Neural progenitor cell (in vitro differentiated cells): ENCODE measurements around the gene AK6. TPM values are rescaled to one million over a fixed set of nuclear protein-coding genes. Genes with fewer than 3 reads are reported as not detected.

ENCODE experiments used
- DNase-seq: peaks from one replicate; pipeline ENCODE4 v3.0.0-alpha.2; 2016; ENCODE audit warnings: low spot score
- H2AFZ ChIP-seq: fragments of 200-600 bp; sonication (generic); replicated peaks from 2 replicates; pipeline ENCODE4 v1.6.1; 2016; ENCODE audit warnings: antibody characterized with exemption
- H3F3A ChIP-seq: fragments of 200-600 bp; sonication (generic); 2 replicates; pipeline ENCODE4 v1.6.1; 2016; ENCODE audit warnings: antibody characterized with exemption, low read depth
- H3K27ac ChIP-seq: fragments of 200-600 bp; sonication (generic); 2 replicates; pipeline ENCODE4 v1.5.1; 2016; ENCODE audit warnings: mild to moderate bottlenecking
- H3K27me3 ChIP-seq: fragments of 200-600 bp; sonication (generic); 2 replicates; pipeline ENCODE4 v1.6.1; 2016; ENCODE audit warnings: mild to moderate bottlenecking, moderate library complexity
- H3K36me3 ChIP-seq: fragments of 200-600 bp; sonication (generic); 2 replicates; pipeline ENCODE4 v1.5.1; 2016
- H3K4me1 ChIP-seq: fragments of 200-600 bp; sonication (generic); 2 replicates; pipeline ENCODE4 v1.6.1; 2016; ENCODE audit warnings: mixed run types
- H3K4me2 ChIP-seq: fragments of 200-600 bp; sonication (generic); 2 replicates; pipeline ENCODE4 v1.6.1; 2016
- H3K4me3 ChIP-seq: fragments of 200-600 bp; sonication (generic); 2 replicates; pipeline ENCODE4 v1.5.1; 2016
- H3K79me2 ChIP-seq: fragments of 200-600 bp; sonication (generic); 2 replicates; pipeline ENCODE4 v1.6.1; 2016; ENCODE audit warnings: low read depth
- H3K9ac ChIP-seq: fragments of 200-600 bp; sonication (generic); 2 replicates; pipeline ENCODE4 v1.6.1; 2016
- H3K9me3 ChIP-seq: fragments of 200-600 bp; sonication (generic); 2 replicates; pipeline ENCODE4 v1.5.1; 2016; ENCODE audit warnings: low read depth
- H4K20me1 ChIP-seq: fragments of 200-600 bp; sonication (generic); 2 replicates; pipeline ENCODE4 v1.6.1; 2016; ENCODE audit warnings: low read depth
- H3K27ac Mint-ChIP-seq: 3 replicates; pipeline ENCODE4 v1.8.0; 2021; ENCODE audit warnings: mixed read lengths
- H3K27me3 Mint-ChIP-seq: 2 replicates; pipeline ENCODE4 v1.8.0; 2022; ENCODE audit warnings: low read depth, mild to moderate bottlenecking, inconsistent platforms, moderate library complexity, mixed read lengths; ENCODE audit not compliant: insufficient read depth
- H3K36me3 Mint-ChIP-seq: 3 replicates; pipeline ENCODE4 v1.8.0; 2021; ENCODE audit warnings: mixed read lengths
- H3K4me1 Mint-ChIP-seq: 3 replicates; pipeline ENCODE4 v1.8.0; 2021; ENCODE audit warnings: mixed read lengths
- H3K4me3 Mint-ChIP-seq: 3 replicates; pipeline ENCODE4 v1.8.0; 2021; ENCODE audit warnings: mild to moderate bottlenecking, moderate library complexity, mixed read lengths
- H3K9me3 Mint-ChIP-seq: 3 replicates; pipeline ENCODE4 v1.8.0; 2020; ENCODE audit warnings: mixed read lengths
- EZH2 ChIP-seq: fragments of 200-600 bp; sonication (generic); IDR thresholded peaks from 2 replicates; pipeline ENCODE4 v1.6.1; 2017; ENCODE audit warnings: antibody characterized with exemption, mild to moderate bottlenecking, moderate library complexity
- EZH2phosphoT487 ChIP-seq: fragments of 200-600 bp; sonication (generic); IDR thresholded peaks from 2 replicates; pipeline ENCODE4 v1.6.1; 2017; ENCODE audit warnings: antibody characterized with exemption
- total RNA-seq: library from RNA; depleted of rRNA; stranded (reverse); fragments of >200 nt; gene quantifications from 2 replicates; pipeline ENCODE4 v1.2.3, GENCODE V29; 2015; ENCODE audit warnings: low replicate concordance
- TF ChIP-seq, protein P1 (sequence below): fragments of 200-600 bp; sonication (generic); IDR thresholded peaks from 2 replicates; pipeline ENCODE4 v1.5.1; 2017; ENCODE audit warnings: antibody characterized with exemption, mild to moderate bottlenecking

AK6 gene
- total RNA-seq, 1 donor from 2014 or later = 50.4 TPM

DNA sequence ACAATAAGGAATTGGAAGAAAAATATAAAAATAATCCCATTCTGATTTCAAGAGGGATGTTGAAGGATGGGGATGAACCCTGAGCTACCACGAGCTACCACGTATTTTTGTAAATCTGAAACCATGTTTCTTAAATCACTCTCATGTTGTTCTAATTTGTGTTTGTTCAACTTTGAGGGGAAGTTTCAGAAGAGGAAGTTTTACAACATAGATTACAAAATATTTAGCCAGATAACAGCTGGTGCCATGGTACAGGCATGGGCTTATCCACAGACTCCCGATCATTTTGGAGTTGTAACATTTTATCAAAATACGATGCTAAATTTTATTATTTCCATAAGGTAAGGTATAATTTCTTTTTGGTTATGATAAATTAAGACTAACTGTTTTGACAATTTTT is 51.9 kb downstream of the AK6 start:
- Histone ChIP-seq H4K20me1 (no peaks in the 10 kb centered on the region), H3K4me2 (no peak overlapping the region), H3K27ac (no peak overlapping the region), H3K9ac (no peak overlapping the region), H3K9me3 (no peaks in the 10 kb centered on the region), H3K4me3 (no peak overlapping the region), H3K4me1 (no peaks in the 10 kb centered on the region), H3K27me3 (no peaks in the 10 kb centered on the region), H2AFZ (no peak overlapping the region), H3K79me2 (no peaks in the 10 kb centered on the region), H3K36me3 (no peaks in the 10 kb centered on the region), H3F3A (no peaks in the 10 kb centered on the region)
- Mint-ChIP-seq H3K4me3 (no peak overlapping the region), H3K27me3 (no peaks in the 10 kb centered on the region), H3K36me3 (no peaks in the 10 kb centered on the region), H3K27ac (no peak overlapping the region), H3K9me3 (no peaks in the 10 kb centered on the region), H3K4me1 (peaks cover 3% of the 10 kb centered on the region)
- DNase-seq = no peak
- TF ChIP-seq, protein P1, sequence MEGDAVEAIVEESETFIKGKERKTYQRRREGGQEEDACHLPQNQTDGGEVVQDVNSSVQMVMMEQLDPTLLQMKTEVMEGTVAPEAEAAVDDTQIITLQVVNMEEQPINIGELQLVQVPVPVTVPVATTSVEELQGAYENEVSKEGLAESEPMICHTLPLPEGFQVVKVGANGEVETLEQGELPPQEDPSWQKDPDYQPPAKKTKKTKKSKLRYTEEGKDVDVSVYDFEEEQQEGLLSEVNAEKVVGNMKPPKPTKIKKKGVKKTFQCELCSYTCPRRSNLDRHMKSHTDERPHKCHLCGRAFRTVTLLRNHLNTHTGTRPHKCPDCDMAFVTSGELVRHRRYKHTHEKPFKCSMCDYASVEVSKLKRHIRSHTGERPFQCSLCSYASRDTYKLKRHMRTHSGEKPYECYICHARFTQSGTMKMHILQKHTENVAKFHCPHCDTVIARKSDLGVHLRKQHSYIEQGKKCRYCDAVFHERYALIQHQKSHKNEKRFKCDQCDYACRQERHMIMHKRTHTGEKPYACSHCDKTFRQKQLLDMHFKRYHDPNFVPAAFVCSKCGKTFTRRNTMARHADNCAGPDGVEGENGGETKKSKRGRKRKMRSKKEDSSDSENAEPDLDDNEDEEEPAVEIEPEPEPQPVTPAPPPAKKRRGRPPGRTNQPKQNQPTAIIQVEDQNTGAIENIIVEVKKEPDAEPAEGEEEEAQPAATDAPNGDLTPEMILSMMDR = no peak
- TF ChIP-seq EZH2phosphoT487 (no peak), EZH2 (no peak)

DNA sequence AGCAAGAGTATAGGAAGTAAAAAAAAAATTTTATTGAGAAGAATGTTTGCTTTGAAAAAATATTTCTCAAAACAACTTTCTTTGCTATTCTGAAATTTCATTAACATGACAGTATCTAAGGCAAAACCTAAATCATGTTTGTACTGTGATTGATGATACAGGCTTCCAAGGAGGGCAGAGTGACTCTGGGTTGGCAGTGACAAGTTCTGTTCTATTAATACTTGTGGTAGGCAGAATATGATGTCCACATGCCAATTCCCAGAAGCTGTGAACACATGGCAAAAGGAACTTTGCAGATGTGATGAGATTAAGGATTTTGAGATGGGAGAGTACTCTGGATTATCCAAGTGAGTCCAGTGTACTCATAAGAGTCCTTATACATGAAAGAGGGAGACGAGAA is 53.3 kb downstream of the AK6 start:
- Histone ChIP-seq H3K4me2 (no peak overlapping the region), H3K9ac (no peak overlapping the region), H4K20me1 (no peaks in the 10 kb centered on the region), H3K4me3 (no peak overlapping the region), H3K36me3 (no peaks in the 10 kb centered on the region), H3K79me2 (no peaks in the 10 kb centered on the region), H3K27ac (no peak overlapping the region), H3F3A (no peaks in the 10 kb centered on the region), H3K27me3 (no peaks in the 10 kb centered on the region), H3K4me1 (no peaks in the 10 kb centered on the region), H3K9me3 (no peaks in the 10 kb centered on the region), H2AFZ (no peak overlapping the region)
- peaks cover 3% of the 10 kb centered on the region for H3K4me1 Mint-ChIP-seq
- TF ChIP-seq, protein P1 = no peak
- no peak for TF ChIP-seq EZH2phosphoT487
- TF ChIP-seq EZH2 = no peak
- H3K9me3 Mint-ChIP-seq = no peaks in the 10 kb centered on the region
- no peaks in the 10 kb centered on the region for H3K36me3 Mint-ChIP-seq
- H3K4me3 Mint-ChIP-seq = no peak overlapping the region
- no peaks in the 10 kb centered on the region for H3K27me3 Mint-ChIP-seq
- H3K27ac Mint-ChIP-seq = no peak overlapping the region
- no peak for DNase-seq

DNA sequence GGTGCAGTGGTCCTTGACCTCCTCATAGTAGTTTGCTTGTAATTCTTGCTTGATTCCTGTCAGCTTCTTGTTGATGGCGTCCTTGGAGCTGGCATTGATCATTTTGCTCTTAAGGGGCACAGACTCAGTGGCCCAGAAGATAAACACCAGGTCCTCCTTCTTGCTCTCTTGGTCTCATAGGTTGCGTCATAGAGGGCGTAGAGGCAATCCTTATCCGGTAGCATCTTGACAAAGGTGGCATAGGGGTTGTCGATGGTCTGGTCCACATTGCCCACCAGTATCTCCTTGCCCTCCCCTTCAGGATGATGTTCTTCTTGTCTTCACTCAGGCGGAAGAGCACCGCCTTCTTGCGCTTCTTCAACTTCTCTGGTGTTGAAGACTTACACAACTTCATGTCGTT is 55.9 kb downstream of the AK6 start:
- no peaks in the 10 kb centered on the region for H3F3A ChIP-seq
- no peaks in the 10 kb centered on the region for H4K20me1 ChIP-seq
- H3K4me3 ChIP-seq = no peak overlapping the region
- DNase-seq = no peak
- no peaks in the 10 kb centered on the region for H3K9me3 ChIP-seq
- H3K27ac ChIP-seq = no peak overlapping the region
- H3K36me3 Mint-ChIP-seq = peaks cover 4% of the 10 kb centered on the region
- peaks cover 3% of the 10 kb centered on the region for H3K4me1 Mint-ChIP-seq
- H3K27me3 Mint-ChIP-seq = peaks cover 2% of the 10 kb centered on the region
- no peaks in the 10 kb centered on the region for H3K4me1 ChIP-seq
- H3K4me3 Mint-ChIP-seq = no peak overlapping the region
- H3K79me2 ChIP-seq = no peaks in the 10 kb centered on the region
- no peak overlapping the region for H3K9ac ChIP-seq
- no peak overlapping the region for H3K4me2 ChIP-seq
- no peak overlapping the region for H2AFZ ChIP-seq
- TF ChIP-seq EZH2phosphoT487 = no peak
- no peak for TF ChIP-seq EZH2
- TF ChIP-seq, protein P1 = no peak
- H3K9me3 Mint-ChIP-seq = peaks cover 13% of the 10 kb centered on the region
- H3K27me3 ChIP-seq = no peaks in the 10 kb centered on the region
- H3K27ac Mint-ChIP-seq = peak overlapping the region; percentile 57
- no peaks in the 10 kb centered on the region for H3K36me3 ChIP-seq
